AG10803 (cell line): ENCODE data around the gene TMEM218.

ENCODE experiments used
- DNase-seq: peaks from one replicate; pipeline ENCODE4 v3.0.0; 2010; ENCODE audit warnings: low read depth
- H3K4me3 ChIP-seq: 2 replicates; pipeline ENCODE4 v1.5.1; 2011; ENCODE audit warnings: mild to moderate bottlenecking, low read length, control low read depth
- CTCF ChIP-seq: conservative IDR thresholded peaks from 2 replicates; pipeline ENCODE4 v1.5.1; 2011; ENCODE audit warnings: mild to moderate bottlenecking, low read length, control low read depth, inconsistent platforms

Gene TMEM218

GRCh38 chr11:125081098-125081798, 30.2 kb downstream of the TMEM218 start:
- no peak overlapping the region for H3K4me3 ChIP-seq
- TF ChIP-seq CTCF: no peak
- no peak for DNase-seq

GRCh38 chr11:125080531-125080911, 30.9 kb downstream of the TMEM218 start:
- no peak for TF ChIP-seq CTCF
- DNase-seq: no peak
- H3K4me3 ChIP-seq: no peak overlapping the region

GRCh38 chr11:125079878-125080530, 31.4 kb downstream of the TMEM218 start:
- DNase-seq: no peak
- no peak for TF ChIP-seq CTCF
- no peak overlapping the region for H3K4me3 ChIP-seq

GRCh38 chr11:125079151-125079877, 32.1 kb downstream of the TMEM218 start:
- H3K4me3 ChIP-seq: no peak overlapping the region
- DNase-seq: no peak
- no peak for TF ChIP-seq CTCF

- no peak for TF ChIP-seq CTCF
- DNase-seq: no peak
- H3K4me3 ChIP-seq: no peak overlapping the region
Observed at GRCh38 chr11:125078516-125079140, 32.8 kb downstream of the TMEM218 start.

- TF ChIP-seq CTCF: no peak
- H3K4me3 ChIP-seq: no peak overlapping the region
- DNase-seq: no peak
Observed at GRCh38 chr11:125078016-125078415, 33.4 kb downstream of the TMEM218 start.
